ENCODE results near the gene PHF1.
"Not testable (repeated sequence)": the region's sequence is repeated elsewhere in the genome, so short reads cannot be mapped to it uniquely, and the experiment has no call there.

Gene PHF1

GRCh38 chr6:33391922-33392594 is 18.8 kb upstream of the PHF1 start:
- H3K9me3 ChIP-seq (ENCODE audit: insufficient read depth, low read depth, low read length), result no peaks in the 10 kb centered on the region
- H3K79me2 ChIP-seq (ENCODE audit: insufficient read depth, low read length), result peaks cover 54% of the 10 kb centered on the region

DNA sequence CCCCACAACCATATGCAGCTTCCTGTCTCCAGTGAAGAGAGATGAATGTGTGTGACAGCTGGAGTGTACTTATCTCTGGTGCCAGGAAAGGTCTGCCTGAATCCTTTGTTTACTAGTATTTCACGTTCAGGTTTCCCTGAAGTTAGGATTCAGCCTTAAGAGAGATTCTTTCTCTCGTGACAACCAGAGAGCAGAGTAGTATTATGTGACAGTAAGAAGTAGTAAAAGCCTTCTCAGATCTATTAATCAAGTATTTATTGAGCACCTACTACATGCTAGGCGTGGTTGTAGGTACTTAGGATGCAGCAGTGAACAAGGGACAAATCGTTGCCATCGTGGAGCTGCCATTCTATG is 18.2 kb upstream of the PHF1 start:
- peaks cover 3% of the 10 kb centered on the region; the same call in 1 of the 2 replicates for H3K36me3 ChIP-seq (ENCODE audit: insufficient read depth, low read length)
- peak overlapping the region; percentile 97 for H3K4me2 ChIP-seq (ENCODE audit: low read depth, low read length, poor library complexity, severe bottlenecking)
- H4K20me1 ChIP-seq (ENCODE audit: insufficient read depth, low read length, poor library complexity, severe bottlenecking), result peaks cover 29% of the 10 kb centered on the region
- peak overlapping the region; percentile 89 for H3K9ac ChIP-seq (ENCODE audit: low read depth, low read length, poor library complexity, severe bottlenecking)
- TF ChIP-seq CTCF (conservative IDR thresholded peaks at IDR 0.05; ENCODE audit: low read length) (no peak), EZH2phosphoT487 (IDR thresholded peaks at IDR 0.05; ENCODE audit: borderline replicate concordance) (no peak)
- no peaks in the 10 kb centered on the region for H3K27me3 ChIP-seq (ENCODE audit: insufficient read depth, low read length, poor library complexity, severe bottlenecking)
- no peaks in the 10 kb centered on the region for H3K9me3 ChIP-seq (ENCODE audit: insufficient read depth, low read depth, low read length)
- H3K79me2 ChIP-seq (ENCODE audit: insufficient read depth, low read length), result peaks cover 59% of the 10 kb centered on the region
- H3F3A ChIP-seq (ENCODE audit: low read depth), result no peaks in the 10 kb centered on the region
- H3K4me1 ChIP-seq (ENCODE audit: insufficient read depth, low read length, poor library complexity, severe bottlenecking), result peaks cover 44% of the 10 kb centered on the region
- H3K9me2 ChIP-seq (replicated peaks; ENCODE audit: low read depth, low read length), result no peaks in the 10 kb centered on the region
- H3K4me3 ChIP-seq (ENCODE audit: low read length, poor library complexity, severe bottlenecking), result peak overlapping the region; percentile 82
- H2AFZ ChIP-seq (ENCODE audit: low read length), result no peak overlapping the region

More at GRCh38 chr6:33391922-33392594, 18.8 kb upstream of the PHF1 start:
- H3F3A ChIP-seq (ENCODE audit: low read depth), result no peaks in the 10 kb centered on the region
- no peaks in the 10 kb centered on the region for H3K36me3 ChIP-seq (ENCODE audit: insufficient read depth, low read length)
- H3K4me2 ChIP-seq (ENCODE audit: low read depth, low read length, poor library complexity, severe bottlenecking), result peak overlapping the region; percentile 97
- peak overlapping the region; percentile 89 for H3K9ac ChIP-seq (ENCODE audit: low read depth, low read length, poor library complexity, severe bottlenecking)
- H4K20me1 ChIP-seq (ENCODE audit: insufficient read depth, low read length, poor library complexity, severe bottlenecking), result peaks cover 26% of the 10 kb centered on the region
- peak overlapping the region; percentile 82 for H3K4me3 ChIP-seq (ENCODE audit: low read length, poor library complexity, severe bottlenecking)
- no peak for TF ChIP-seq EZH2phosphoT487 (IDR thresholded peaks at IDR 0.05; ENCODE audit: borderline replicate concordance)
- H3K27me3 ChIP-seq (ENCODE audit: insufficient read depth, low read length, poor library complexity, severe bottlenecking), result no peaks in the 10 kb centered on the region
- H3K9me2 ChIP-seq (replicated peaks; ENCODE audit: low read depth, low read length), result no peaks in the 10 kb centered on the region
- peaks cover 43% of the 10 kb centered on the region for H3K4me1 ChIP-seq (ENCODE audit: insufficient read depth, low read length, poor library complexity, severe bottlenecking)
- peak overlapping the region; percentile 6; the same call in 1 of the 2 replicates for H2AFZ ChIP-seq (ENCODE audit: low read length)

GRCh38 chr6:33392979-33393378 is 17.8 kb upstream of the PHF1 start:
- H3K79me2 ChIP-seq (ENCODE audit: insufficient read depth, low read length), result peaks cover 63% of the 10 kb centered on the region
- H3F3A ChIP-seq (ENCODE audit: low read depth), result no peaks in the 10 kb centered on the region
- peak overlapping the region; percentile 82 for H3K4me3 ChIP-seq (ENCODE audit: low read length, poor library complexity, severe bottlenecking)
- no peaks in the 10 kb centered on the region for H3K9me3 ChIP-seq (ENCODE audit: insufficient read depth, low read depth, low read length)
- H2AFZ ChIP-seq (ENCODE audit: low read length), result no peak overlapping the region
- peaks cover 48% of the 10 kb centered on the region for H3K4me1 ChIP-seq (ENCODE audit: insufficient read depth, low read length, poor library complexity, severe bottlenecking)
- peak overlapping the region; percentile 97 for H3K4me2 ChIP-seq (ENCODE audit: low read depth, low read length, poor library complexity, severe bottlenecking)
- peaks cover 7% of the 10 kb centered on the region; the same call in 1 of the 2 replicates for H3K36me3 ChIP-seq (ENCODE audit: insufficient read depth, low read length)
- no peaks in the 10 kb centered on the region for H3K27me3 ChIP-seq (ENCODE audit: insufficient read depth, low read length, poor library complexity, severe bottlenecking)
- TF ChIP-seq EZH2phosphoT487 (IDR thresholded peaks at IDR 0.05; ENCODE audit: borderline replicate concordance) (no peak), CTCF (conservative IDR thresholded peaks at IDR 0.05; ENCODE audit: low read length) (no peak)
- peaks cover 33% of the 10 kb centered on the region for H4K20me1 ChIP-seq (ENCODE audit: insufficient read depth, low read length, poor library complexity, severe bottlenecking)
- peak overlapping the region; percentile 89 for H3K9ac ChIP-seq (ENCODE audit: low read depth, low read length, poor library complexity, severe bottlenecking)
- no peaks in the 10 kb centered on the region for H3K9me2 ChIP-seq (replicated peaks; ENCODE audit: low read depth, low read length)

- Histone ChIP-seq H3K4me1 (ENCODE audit: insufficient read depth, low read length, poor library complexity, severe bottlenecking) (peaks cover 39% of the 10 kb centered on the region), H4K20me1 (ENCODE audit: insufficient read depth, low read length, poor library complexity, severe bottlenecking) (peaks cover 44% of the 10 kb centered on the region), H3K4me2 (ENCODE audit: low read depth, low read length, poor library complexity, severe bottlenecking) (peak overlapping the region; percentile 10), H3K9ac (ENCODE audit: low read depth, low read length, poor library complexity, severe bottlenecking) (peak overlapping the region; percentile 6), H3K9me3 (ENCODE audit: insufficient read depth, low read depth, low read length) (no peaks in the 10 kb centered on the region), H3K36me3 (ENCODE audit: insufficient read depth, low read length) (peaks cover 46% of the 10 kb centered on the region; the same call in 1 of the 2 replicates), H3K9me2 (replicated peaks; ENCODE audit: low read depth, low read length) (no peaks in the 10 kb centered on the region), H3F3A (ENCODE audit: low read depth) (no peaks in the 10 kb centered on the region), H3K4me3 (ENCODE audit: low read length, poor library complexity, severe bottlenecking) (no peak overlapping the region), H2AFZ (ENCODE audit: low read length) (no peak overlapping the region), H3K27me3 (ENCODE audit: insufficient read depth, low read length, poor library complexity, severe bottlenecking) (no peaks in the 10 kb centered on the region), H3K79me2 (ENCODE audit: insufficient read depth, low read length) (peaks cover 95% of the 10 kb centered on the region)
- TF ChIP-seq CTCF (conservative IDR thresholded peaks at IDR 0.05; ENCODE audit: low read length) (no peak), EZH2phosphoT487 (IDR thresholded peaks at IDR 0.05; ENCODE audit: borderline replicate concordance) (no peak)
Measured at GRCh38 chr6:33397541-33397940, 13.3 kb upstream of the PHF1 start.

GRCh38 chr6:33398601-33399000 is 12.2 kb upstream of the PHF1 start:
- H3K9me3 ChIP-seq (ENCODE audit: insufficient read depth, low read depth, low read length); H3K9me2 ChIP-seq (replicated peaks; ENCODE audit: low read depth, low read length); H3F3A ChIP-seq (ENCODE audit: low read depth); H2AFZ ChIP-seq (ENCODE audit: low read length); H3K9ac ChIP-seq (ENCODE audit: low read depth, low read length, poor library complexity, severe bottlenecking); H3K4me3 ChIP-seq (ENCODE audit: low read length, poor library complexity, severe bottlenecking); H3K27me3 ChIP-seq (ENCODE audit: insufficient read depth, low read length, poor library complexity, severe bottlenecking); H3K4me2 ChIP-seq (ENCODE audit: low read depth, low read length, poor library complexity, severe bottlenecking): not testable (repeated sequence)
- H3K79me2 ChIP-seq (ENCODE audit: insufficient read depth, low read length), result peaks cover 95% of the 10 kb centered on the region
- H3K36me3 ChIP-seq (ENCODE audit: insufficient read depth, low read length), result peaks cover 57% of the 10 kb centered on the region; the same call in 1 of the 2 replicates
- H3K4me1 ChIP-seq (ENCODE audit: insufficient read depth, low read length, poor library complexity, severe bottlenecking), result peaks cover 33% of the 10 kb centered on the region
- H4K20me1 ChIP-seq (ENCODE audit: insufficient read depth, low read length, poor library complexity, severe bottlenecking), result peaks cover 44% of the 10 kb centered on the region

Data from Loucy (cell line).